ENCODE data around the gene CFAP77. TPM values are rescaled to one million over a fixed set of nuclear protein-coding genes. Genes with fewer than 3 reads are reported as not detected.

The CFAP77 gene
- total and polyA plus RNA-seq, 2 of the 13 experiments (the other 11 are each of a cell fraction or from before 2014, with no cell fraction given) = not detected

GRCh38 chr9:132406554-132407122 is 3.4 kb upstream of the CFAP77 start, which contains the start of gene TTF1 (continued):
- TF ChIP-seq ZKSCAN8 (CRISPR knock-in tag; IDR thresholded peaks at IDR 0.05; ENCODE audit: borderline replicate concordance) (no peak), ESRRA (CRISPR knock-in tag; IDR thresholded peaks at IDR 0.05; ENCODE audit: low read depth) (no peak), NCOA5 (CRISPR knock-in tag; IDR thresholded peaks at IDR 0.05) (no peak), ATF5 (CRISPR knock-in tag; IDR thresholded peaks at IDR 0.05; ENCODE audit: low read depth) (no peak), KMT2A (CRISPR knock-in tag; IDR thresholded peaks at IDR 0.05) (peak; percentile 64; the same call in 1 of the 2 replicates), MTF2 (CRISPR knock-in tag; IDR thresholded peaks at IDR 0.05; ENCODE audit: borderline replicate concordance) (no peak), PCBP2 (optimal IDR thresholded peaks at IDR 0.05; ENCODE audit: low read depth, low read length, poor library complexity, severe bottlenecking) (no peak), BCLAF1 (IDR thresholded peaks at IDR 0.05) (no peak), E2F1 (CRISPR knock-in tag; IDR thresholded peaks at IDR 0.05) (no peak), MLXIP (CRISPR knock-in tag; IDR thresholded peaks at IDR 0.05; ENCODE audit: borderline replicate concordance) (no peak), THRA (CRISPR knock-in tag; IDR thresholded peaks at IDR 0.05; ENCODE audit: borderline replicate concordance) (no peak), NFAT5 (CRISPR knock-in tag; IDR thresholded peaks at IDR 0.05) (no peak), SALL1 (CRISPR knock-in tag; IDR thresholded peaks at IDR 0.05) (peak; percentile 56; the same call in 1 of the 2 replicates), ADNP (CRISPR knock-in tag; IDR thresholded peaks at IDR 0.05) (no peak), RAD21 (CRISPR knock-in tag; IDR thresholded peaks at IDR 0.05) (no peak)
